Panc1 (cell line): ENCODE results near the gene SUMO1. TPM values are rescaled to one million over a fixed set of nuclear protein-coding genes. Genes with fewer than 3 reads are reported as not detected.

Source experiments
- ATAC-seq: fragments of 200-7000 bp; cut with Tn5 transposase; 2 replicates; pipeline ENCODE4 v1.9.1; 2020; ENCODE audit warnings: mild to moderate bottlenecking, moderate library complexity
- BruUV-seq: library from RNA; stranded (reverse); fragments of 400-500 nt; replicated peaks from 2 replicates; lab custom pipeline; 2021; lab: Mats Ljungman, UMichigan
- CTCF ChIA-PET: fragments of 300-600 bp; sonication (Branson Sonifier 250); formaldehyde crosslinking; loops from one replicate; lab custom pipeline; 2022; ENCODE audit warnings: antibody characterized with exemption; lab: Charles Lee
- POLR2A ChIA-PET: fragments of 300-600 bp; sonication (Branson Sonifier 250); formaldehyde crosslinking; loops from one replicate; lab custom pipeline; 2022; ENCODE audit warnings: antibody characterized with exemption; lab: Charles Lee
- DNase-seq: peaks from one replicate; pipeline ENCODE4 v3.0.0-alpha.2; 2010; ENCODE audit warnings: low read depth, low spot score
- H3K27ac ChIP-seq: 2 replicates; pipeline ENCODE4 v1.5.1; 2011; ENCODE audit warnings: mild to moderate bottlenecking, low read length, inconsistent platforms
- H3K27me3 ChIP-seq: fragments of 200-500 bp; sonication (Bioruptor generic); 2 replicates; pipeline ENCODE4 v1.6.0; 2014; ENCODE audit warnings: low read length, inconsistent platforms; ENCODE audit not compliant: control insufficient read depth, insufficient read depth
- H3K36me3 ChIP-seq: fragments of 200-500 bp; sonication (Bioruptor generic); 2 replicates; pipeline ENCODE4 v1.5.1; 2014; ENCODE audit warnings: inconsistent platforms, mild to moderate bottlenecking, low read length, moderate library complexity; ENCODE audit not compliant: control insufficient read depth, insufficient read depth
- H3K4me1 ChIP-seq: 2 replicates; pipeline ENCODE4 v1.5.1; 2011; ENCODE audit warnings: inconsistent platforms, mild to moderate bottlenecking, low read length, moderate library complexity; ENCODE audit not compliant: control insufficient read depth, insufficient read depth
- H3K4me3 ChIP-seq, 2 experiments: 2 replicates each; pipeline ENCODE4 v1.5.1; 2011 to 2012; ENCODE audit warnings: low read depth in 2 of 2, low read length in 2 of 2, mild to moderate bottlenecking in 2 of 2, inconsistent platforms in 1 of 2, moderate library complexity in 1 of 2
- H3K9me3 ChIP-seq: fragments of 200-500 bp; sonication (Bioruptor generic); 2 replicates; pipeline ENCODE4 v1.5.1; 2014; ENCODE audit warnings: low read depth, mild to moderate bottlenecking, inconsistent platforms, low read length, moderate library complexity; ENCODE audit not compliant: control insufficient read depth, insufficient read depth
- POLR2AphosphoS5 ChIP-seq: IDR thresholded peaks from 2 replicates; pipeline ENCODE4 v1.6.1; 2012; ENCODE audit warnings: mild to moderate bottlenecking, low read depth, low read length, moderate library complexity
- SIN3A ChIP-seq: IDR thresholded peaks from 2 replicates; pipeline ENCODE4 v1.6.1; 2012; ENCODE audit warnings: low read depth, mild to moderate bottlenecking, low read length, moderate library complexity, borderline replicate concordance; ENCODE audit not compliant: insufficient read depth
- TCF7L2 ChIP-seq: IDR thresholded peaks from 2 replicates; pipeline ENCODE4 v1.6.1; 2011; ENCODE audit warnings: mild to moderate bottlenecking, low read depth, low read length, inconsistent platforms
- in situ Hi-C: cut with HindIII; loops from 2 replicates; pipeline ENCODE4 v1.10.0; 2016; ENCODE audit warnings: low sequenced_read_pairs, low pct_unique_long_range_greater_than_20kb
- intact Hi-C: fragments of 100-400 bp; cut with micrococcal nuclease; formaldehyde crosslinking; loops from one replicate; pipeline ENCODE4 v1.10.0; 2022; ENCODE audit not compliant: unreplicated experiment
- total RNA-seq: library from RNA; stranded (reverse); gene quantifications from one replicate; pipeline ENCODE4 v1.2.1, GENCODE V29; 2021; ENCODE audit not compliant: unreplicated experiment
- TF ChIP-seq, protein P1 (sequence below): fragments of 450-650 bp; IDR thresholded peaks from 2 replicates; pipeline ENCODE4 v1.5.1; 2017; ENCODE audit warnings: mild to moderate bottlenecking
- TF ChIP-seq, protein P2 (sequence below), 2 experiments: IDR thresholded peaks; 2 replicates each; pipeline ENCODE4 v1.6.1; 2011 to 2012; ENCODE audit warnings: low read depth in 2 of 2, control low read depth in 1 of 2, low read length in 1 of 2, mild to moderate bottlenecking in 1 of 2, moderate library complexity in 1 of 2; ENCODE audit not compliant: insufficient read depth in 1 of 2

The SUMO1 gene
- total RNA-seq, 1 experiment from 2014 or later, result 137 TPM

DNA sequence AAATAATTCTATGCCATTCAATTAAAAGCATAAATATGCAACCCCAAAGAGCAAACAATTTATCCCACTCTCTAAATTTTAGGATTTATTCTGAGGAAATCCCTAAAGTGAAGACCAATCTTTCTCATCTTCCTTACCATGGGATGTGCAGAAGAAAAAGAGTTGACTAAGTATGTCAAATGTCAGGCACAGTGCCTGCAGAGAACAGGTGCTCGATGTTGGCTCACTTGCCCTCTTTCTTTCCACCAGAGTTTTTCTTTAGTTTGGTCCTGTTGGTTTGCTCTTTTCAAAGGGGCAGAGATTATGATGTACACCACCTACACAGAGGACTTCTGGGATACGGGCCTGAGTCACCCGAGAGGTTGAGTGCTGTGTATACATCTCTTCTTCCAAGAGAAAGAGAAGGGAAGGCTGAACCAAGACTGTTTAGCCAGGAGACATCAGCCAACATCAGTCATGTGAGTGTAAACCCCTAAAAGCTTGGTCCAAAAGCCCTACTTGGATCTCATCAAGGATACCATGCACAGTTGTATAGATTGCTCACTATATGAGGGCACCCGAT, 51.7 kb downstream of the SUMO1 start:
- in situ Hi-C loops (no loop called here), intact Hi-C loops (no loop called here)
- Histone ChIP-seq H3K4me1 (peaks cover 16% of the 10 kb centered on the region), H3K4me3 (no peak overlapping the region), H3K36me3 (no peaks in the 10 kb centered on the region), H3K27ac (peak overlapping the region; percentile 32; the same call in 1 of the 2 replicates), H3K9me3 (no peaks in the 10 kb centered on the region), H3K27me3 (no peaks in the 10 kb centered on the region)
- POLR2A ChIA-PET, result no interaction called here
- no peak for DNase-seq
- CTCF ChIA-PET, result no interaction called here
- no peak; the same call in 1 of the 2 replicates for ATAC-seq
- TF ChIP-seq, protein P1, sequence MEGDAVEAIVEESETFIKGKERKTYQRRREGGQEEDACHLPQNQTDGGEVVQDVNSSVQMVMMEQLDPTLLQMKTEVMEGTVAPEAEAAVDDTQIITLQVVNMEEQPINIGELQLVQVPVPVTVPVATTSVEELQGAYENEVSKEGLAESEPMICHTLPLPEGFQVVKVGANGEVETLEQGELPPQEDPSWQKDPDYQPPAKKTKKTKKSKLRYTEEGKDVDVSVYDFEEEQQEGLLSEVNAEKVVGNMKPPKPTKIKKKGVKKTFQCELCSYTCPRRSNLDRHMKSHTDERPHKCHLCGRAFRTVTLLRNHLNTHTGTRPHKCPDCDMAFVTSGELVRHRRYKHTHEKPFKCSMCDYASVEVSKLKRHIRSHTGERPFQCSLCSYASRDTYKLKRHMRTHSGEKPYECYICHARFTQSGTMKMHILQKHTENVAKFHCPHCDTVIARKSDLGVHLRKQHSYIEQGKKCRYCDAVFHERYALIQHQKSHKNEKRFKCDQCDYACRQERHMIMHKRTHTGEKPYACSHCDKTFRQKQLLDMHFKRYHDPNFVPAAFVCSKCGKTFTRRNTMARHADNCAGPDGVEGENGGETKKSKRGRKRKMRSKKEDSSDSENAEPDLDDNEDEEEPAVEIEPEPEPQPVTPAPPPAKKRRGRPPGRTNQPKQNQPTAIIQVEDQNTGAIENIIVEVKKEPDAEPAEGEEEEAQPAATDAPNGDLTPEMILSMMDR, result no peak
- TF ChIP-seq POLR2AphosphoS5, result no peak
- no peak for TF ChIP-seq TCF7L2
- no peak for TF ChIP-seq SIN3A
- TF ChIP-seq, protein P2, sequence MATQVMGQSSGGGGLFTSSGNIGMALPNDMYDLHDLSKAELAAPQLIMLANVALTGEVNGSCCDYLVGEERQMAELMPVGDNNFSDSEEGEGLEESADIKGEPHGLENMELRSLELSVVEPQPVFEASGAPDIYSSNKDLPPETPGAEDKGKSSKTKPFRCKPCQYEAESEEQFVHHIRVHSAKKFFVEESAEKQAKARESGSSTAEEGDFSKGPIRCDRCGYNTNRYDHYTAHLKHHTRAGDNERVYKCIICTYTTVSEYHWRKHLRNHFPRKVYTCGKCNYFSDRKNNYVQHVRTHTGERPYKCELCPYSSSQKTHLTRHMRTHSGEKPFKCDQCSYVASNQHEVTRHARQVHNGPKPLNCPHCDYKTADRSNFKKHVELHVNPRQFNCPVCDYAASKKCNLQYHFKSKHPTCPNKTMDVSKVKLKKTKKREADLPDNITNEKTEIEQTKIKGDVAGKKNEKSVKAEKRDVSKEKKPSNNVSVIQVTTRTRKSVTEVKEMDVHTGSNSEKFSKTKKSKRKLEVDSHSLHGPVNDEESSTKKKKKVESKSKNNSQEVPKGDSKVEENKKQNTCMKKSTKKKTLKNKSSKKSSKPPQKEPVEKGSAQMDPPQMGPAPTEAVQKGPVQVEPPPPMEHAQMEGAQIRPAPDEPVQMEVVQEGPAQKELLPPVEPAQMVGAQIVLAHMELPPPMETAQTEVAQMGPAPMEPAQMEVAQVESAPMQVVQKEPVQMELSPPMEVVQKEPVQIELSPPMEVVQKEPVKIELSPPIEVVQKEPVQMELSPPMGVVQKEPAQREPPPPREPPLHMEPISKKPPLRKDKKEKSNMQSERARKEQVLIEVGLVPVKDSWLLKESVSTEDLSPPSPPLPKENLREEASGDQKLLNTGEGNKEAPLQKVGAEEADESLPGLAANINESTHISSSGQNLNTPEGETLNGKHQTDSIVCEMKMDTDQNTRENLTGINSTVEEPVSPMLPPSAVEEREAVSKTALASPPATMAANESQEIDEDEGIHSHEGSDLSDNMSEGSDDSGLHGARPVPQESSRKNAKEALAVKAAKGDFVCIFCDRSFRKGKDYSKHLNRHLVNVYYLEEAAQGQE (IDR thresholded peaks at IDR 0.05; ENCODE audit: insufficient read depth in 1 of 2, low read depth in 2 of 2, low read length in 1 of 2), result no peak
- no TSS peak for BruUV-seq

DNA sequence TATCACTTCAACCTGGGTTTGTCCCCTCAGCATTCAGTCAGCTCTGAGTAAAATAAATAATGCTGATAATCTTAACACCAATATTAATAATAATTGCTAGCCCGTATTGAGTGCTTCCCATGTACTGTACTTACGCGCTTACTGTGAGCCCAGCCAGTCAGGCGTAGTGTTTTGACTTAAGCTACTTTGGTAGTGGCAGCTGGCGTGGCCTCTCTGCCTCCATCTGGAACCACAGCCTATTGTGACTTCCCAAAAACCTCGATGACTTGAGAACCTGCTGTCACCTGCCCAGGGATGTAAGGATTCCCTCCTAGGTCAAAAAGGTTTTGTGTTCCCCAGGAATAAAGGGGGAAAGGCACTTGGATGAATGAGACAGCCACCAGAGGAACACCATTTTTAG, 53.2 kb downstream of the SUMO1 start:
- Histone ChIP-seq H3K4me3 (no peak overlapping the region), H3K9me3 (no peaks in the 10 kb centered on the region), H3K36me3 (no peaks in the 10 kb centered on the region), H3K27ac (peak overlapping the region; percentile 70), H3K27me3 (no peaks in the 10 kb centered on the region), H3K4me1 (peaks cover 16% of the 10 kb centered on the region)
- ATAC-seq (no peak), DNase-seq (no peak)
- intact Hi-C loops, result no loop called here
- BruUV-seq, result no TSS peak
- in situ Hi-C loops, result no loop called here
- TF ChIP-seq SIN3A (no peak), TCF7L2 (no peak), POLR2AphosphoS5 (no peak)
- TF ChIP-seq, protein P1, result no peak
- TF ChIP-seq, protein P2 (IDR thresholded peaks at IDR 0.05; ENCODE audit: insufficient read depth in 1 of 2, low read depth in 2 of 2, low read length in 1 of 2), result no peak
- ChIA-PET CTCF (no interaction called here), POLR2A (interaction anchor here (0.7 kb wide), 1 partner anchor 169 kb away, joined by 3 read pairs; no protein-coding TSS in a partner anchor)
